NCI-H2227 (cell line): ENCODE data around the gene ETS2.

Source experiments
- DNase-seq: peaks from one replicate; lab custom pipeline; 2025; ENCODE audit not compliant: unreplicated experiment; lab: John Stamatoyannopoulos, UW

Gene ETS2

GRCh38 chr21:38858026-38858811 lies 52.5 kb downstream of the ETS2 start:
- DNase-seq: no peak

GRCh38 chr21:38858812-38859205 lies 53.1 kb downstream of the ETS2 start:
- DNase-seq: no peak

GRCh38 chr21:38859852-38860251 lies 54.1 kb downstream of the ETS2 start:
- no peak for DNase-seq

GRCh38 chr21:38861056-38861455 lies 55.3 kb downstream of the ETS2 start:
- DNase-seq: peak; percentile 39

DNA sequence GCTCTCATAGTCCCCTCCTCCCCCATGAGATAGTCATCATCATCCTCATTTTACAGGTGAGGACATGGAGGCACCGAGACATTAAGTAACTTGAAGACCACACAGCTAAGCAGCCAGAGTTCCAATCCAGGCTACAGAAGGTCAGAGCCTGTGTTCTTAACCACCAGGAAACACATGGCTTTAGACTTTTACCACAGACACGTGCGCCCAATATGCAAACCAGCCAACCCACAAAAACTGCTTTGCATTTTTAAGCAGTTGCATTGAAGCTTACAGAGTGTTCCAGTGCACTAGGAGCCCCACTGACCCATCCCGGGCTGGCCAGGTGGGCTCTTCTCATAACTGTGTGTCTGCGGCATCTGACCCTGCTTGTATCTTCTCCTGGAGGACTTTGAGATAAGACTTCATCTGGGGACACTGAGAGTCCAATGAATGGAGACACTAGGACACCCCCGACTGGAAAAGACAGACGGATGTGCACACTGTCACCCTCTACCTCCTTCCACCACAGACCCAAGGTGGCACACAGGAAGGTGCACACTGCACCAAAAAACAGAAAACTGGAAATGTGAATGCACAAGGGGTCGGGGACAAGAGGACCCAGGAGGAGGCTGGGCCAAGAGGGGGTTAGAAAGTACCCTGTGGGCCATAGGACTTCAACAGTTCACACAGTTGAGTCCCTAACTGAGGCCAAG lies 56.4 kb downstream of the ETS2 start:
- no peak for DNase-seq

DNA sequence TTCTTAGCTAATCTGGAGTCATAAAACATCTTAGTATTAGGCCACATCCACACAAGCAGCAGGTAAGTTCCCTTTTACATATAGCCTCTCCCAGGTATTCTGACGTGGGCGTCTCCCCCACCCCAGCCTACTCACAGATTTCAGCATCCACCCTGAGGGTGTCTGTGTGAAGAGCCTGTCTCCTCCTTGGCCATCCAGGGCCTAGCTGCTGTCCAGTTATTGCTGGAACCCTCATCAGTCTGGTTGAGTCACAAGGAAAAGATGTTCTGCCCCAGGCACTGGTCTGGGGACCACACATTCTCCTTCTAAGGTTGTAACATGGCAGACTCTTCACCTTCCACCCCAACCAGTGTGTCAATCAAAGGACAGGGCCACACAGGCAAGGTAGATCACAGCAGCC lies 57.6 kb downstream of the ETS2 start:
- DNase-seq: no peak

- no peak for DNase-seq
Observed at GRCh38 chr21:38863843-38864363, 58.2 kb downstream of the ETS2 start.

GRCh38 chr21:38864964-38865363 lies 59.2 kb downstream of the ETS2 start:
- DNase-seq: no peak

DNA sequence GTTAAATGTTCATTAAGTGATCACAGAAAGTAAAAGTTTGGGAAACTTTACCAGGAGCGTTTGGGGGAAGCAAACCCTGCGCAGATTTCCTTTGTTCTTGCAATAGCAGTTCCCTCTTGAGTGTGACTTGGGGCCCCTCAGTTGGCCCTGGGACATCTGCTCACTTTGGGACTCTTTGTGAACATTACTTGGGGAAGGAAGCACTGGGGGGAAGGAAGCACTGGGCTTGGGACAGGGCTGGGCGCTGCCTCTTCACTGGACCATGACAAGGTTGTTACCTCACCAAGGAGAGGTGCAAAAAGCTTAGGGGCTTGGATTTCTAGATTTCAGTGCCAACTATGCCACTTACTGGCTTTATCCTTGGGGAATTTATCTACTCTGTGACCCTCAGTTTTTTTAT lies 63.5 kb downstream of the ETS2 start:
- no peak for DNase-seq

- peak; percentile 12 for DNase-seq
Observed at GRCh38 chr21:38869946-38870345, 64.2 kb downstream of the ETS2 start.
